Activated CD4-positive, CD25-positive, alpha-beta regulatory T cell (primary cell): ENCODE data around the gene DNM2.
"Not testable (repeated sequence)": the region's sequence is repeated elsewhere in the genome, so short reads cannot be mapped to it uniquely, and the experiment has no call there.

Experiments
- DNase-seq, 4 experiments: peaks; one replicate each; lab custom pipeline; 2025; lab: John Stamatoyannopoulos, UW

Gene DNM2

GRCh38 chr19:10726268-10726667 lies 8.4 kb downstream of the DNM2 start:
- no peak for DNase-seq

GRCh38 chr19:10727685-10728201 lies 9.9 kb downstream of the DNM2 start:
- DNase-seq = no peak

GRCh38 chr19:10729411-10729810 lies 11.5 kb downstream of the DNM2 start:
- DNase-seq = no peak

- DNase-seq = no peak
Observed at GRCh38 chr19:10730932-10731331, 13.1 kb downstream of the DNM2 start.

GRCh38 chr19:10735741-10736140 lies 17.9 kb downstream of the DNM2 start:
- no peak for DNase-seq

GRCh38 chr19:10736189-10736588 lies 18.3 kb downstream of the DNM2 start:
- no peak for DNase-seq

GRCh38 chr19:10736916-10737551 lies 19.2 kb downstream of the DNM2 start:
- no peak for DNase-seq

- no peak for DNase-seq
Observed at GRCh38 chr19:10737722-10738121, 19.8 kb downstream of the DNM2 start.

- no peak for DNase-seq
Observed at GRCh38 chr19:10740798-10741197, 22.9 kb downstream of the DNM2 start.

- no peak for DNase-seq
Observed at GRCh38 chr19:10742476-10742875, 24.6 kb downstream of the DNM2 start.

- DNase-seq = no peak
Observed at GRCh38 chr19:10744253-10744798, 26.4 kb downstream of the DNM2 start.

- no peak for DNase-seq
Observed at GRCh38 chr19:10744801-10745293, 27.0 kb downstream of the DNM2 start.

- DNase-seq = not testable (repeated sequence)
Observed at GRCh38 chr19:10746437-10746836, 28.6 kb downstream of the DNM2 start.

GRCh38 chr19:10747271-10747670 lies 29.4 kb downstream of the DNM2 start:
- no peak for DNase-seq

GRCh38 chr19:10747674-10748073 lies 29.8 kb downstream of the DNM2 start:
- no peak for DNase-seq

GRCh38 chr19:10748195-10748926 lies 30.5 kb downstream of the DNM2 start:
- no peak for DNase-seq

GRCh38 chr19:10748927-10749434 lies 31.1 kb downstream of the DNM2 start:
- DNase-seq = no peak

- no peak for DNase-seq
Observed at GRCh38 chr19:10749435-10750384, 31.8 kb downstream of the DNM2 start.

- DNase-seq = no peak
Observed at GRCh38 chr19:10751109-10751953, 33.5 kb downstream of the DNM2 start.

GRCh38 chr19:10752237-10752912 lies 34.5 kb downstream of the DNM2 start:
- no peak for DNase-seq
